ENCODE measurements around the gene VRK2.

VRK2 gene

GRCh38 chr2:58046585-58047372 lies at the start of gene VRK2:
VRK2 (plus strand) TSS chr2:58046806; CDS start chr2:58048832, 2,026 bp downstream.
- peak; percentile 53 for FAIRE-seq

GRCh38 chr2:58006256-58006951 lies 40.2 kb upstream of the VRK2 start:
- FAIRE-seq, result no peak

- no peak for FAIRE-seq
Measured at GRCh38 chr2:58006952-58007284, 39.7 kb upstream of the VRK2 start.

GRCh38 chr2:58010599-58010998 lies 36.0 kb upstream of the VRK2 start:
- FAIRE-seq, result no peak

- no peak for FAIRE-seq
Measured at GRCh38 chr2:58019229-58019628, 27.4 kb upstream of the VRK2 start.

- FAIRE-seq, result no peak
Measured at GRCh38 chr2:58025150-58025933, 21.3 kb upstream of the VRK2 start.

GRCh38 chr2:58027029-58027428 lies 19.6 kb upstream of the VRK2 start:
- FAIRE-seq, result no peak

GRCh38 chr2:58030771-58031170 lies 15.8 kb upstream of the VRK2 start:
- no peak for FAIRE-seq

GRCh38 chr2:58032016-58032763 lies 14.4 kb upstream of the VRK2 start:
- FAIRE-seq, result no peak

- FAIRE-seq, result no peak
Measured at GRCh38 chr2:58032764-58033080, 13.9 kb upstream of the VRK2 start.

- no peak for FAIRE-seq
Measured at GRCh38 chr2:58033530-58033929, 13.1 kb upstream of the VRK2 start.

GRCh38 chr2:58035352-58035751 lies 11.3 kb upstream of the VRK2 start:
- no peak for FAIRE-seq

- no peak for FAIRE-seq
Measured at GRCh38 chr2:58039170-58039611, 7.4 kb upstream of the VRK2 start.

- FAIRE-seq, result no peak
Measured at GRCh38 chr2:58042486-58042970, 4.1 kb upstream of the VRK2 start.

- FAIRE-seq, result no peak
Measured at GRCh38 chr2:58044145-58044544, 2.5 kb upstream of the VRK2 start.

- FAIRE-seq, result no peak
Measured at GRCh38 chr2:58045580-58046334, 849 bp upstream of the VRK2 start.

- FAIRE-seq, result no peak
Measured at GRCh38 chr2:58046335-58046584, 346 bp upstream of the VRK2 start.

- no peak for FAIRE-seq
Measured at GRCh38 chr2:58047373-58047935, 848 bp downstream of the VRK2 start.

- FAIRE-seq, result no peak
Measured at GRCh38 chr2:58047961-58048360, 1.4 kb downstream of the VRK2 start.

- FAIRE-seq, result no peak
Measured at GRCh38 chr2:58051445-58051844, 4.8 kb downstream of the VRK2 start.

GRCh38 chr2:58052978-58053377 lies 6.4 kb downstream of the VRK2 start:
- FAIRE-seq, result no peak

GRCh38 chr2:58054264-58054663 lies 7.7 kb downstream of the VRK2 start:
- no peak for FAIRE-seq
